GM12878 (cell line): ENCODE measurements around the gene MCF2L2.

Source experiments
- EZH2 ChIP-seq: IDR thresholded peaks from 2 replicates; pipeline ENCODE4 v1.6.1; 2012; ENCODE audit warnings: low read depth, mild to moderate bottlenecking, control low read depth, inconsistent platforms, low read length, borderline replicate concordance; ENCODE audit not compliant: control insufficient read depth
- KDM1A ChIP-seq: fragments of 200-600 bp; sonication (generic); IDR thresholded peaks from 2 replicates; pipeline ENCODE4 v1.6.1; 2016; ENCODE audit warnings: borderline replicate concordance
- RFX5 ChIP-seq: IDR thresholded peaks from 2 replicates; pipeline ENCODE4 v1.6.1; 2011; ENCODE audit warnings: low read depth, low read length, improper control_type of control experiment
- TF ChIP-seq, protein P1 (sequence below), 3 experiments: IDR thresholded peaks in 2 of 3; conservative IDR thresholded peaks in 1 of 3; 2 replicates each; pipeline ENCODE4 v1.5.1; 2011; ENCODE audit warnings: low read depth in 3 of 3, low read length in 3 of 3, mild to moderate bottlenecking in 3 of 3, control low read depth in 2 of 3, moderate library complexity in 2 of 3, inconsistent platforms in 1 of 3, mixed read lengths in 1 of 3; ENCODE audit not compliant: control insufficient read depth in 2 of 3, insufficient read depth in 1 of 3; ENCODE audit errors: extremely low read depth in 1 of 3

GRCh38 chr3:183391460-183391859, 37.0 kb downstream of the MCF2L2 start:
- TF ChIP-seq EZH2 (no peak), RFX5 (no peak), KDM1A (no peak)
- TF ChIP-seq, protein P1, sequence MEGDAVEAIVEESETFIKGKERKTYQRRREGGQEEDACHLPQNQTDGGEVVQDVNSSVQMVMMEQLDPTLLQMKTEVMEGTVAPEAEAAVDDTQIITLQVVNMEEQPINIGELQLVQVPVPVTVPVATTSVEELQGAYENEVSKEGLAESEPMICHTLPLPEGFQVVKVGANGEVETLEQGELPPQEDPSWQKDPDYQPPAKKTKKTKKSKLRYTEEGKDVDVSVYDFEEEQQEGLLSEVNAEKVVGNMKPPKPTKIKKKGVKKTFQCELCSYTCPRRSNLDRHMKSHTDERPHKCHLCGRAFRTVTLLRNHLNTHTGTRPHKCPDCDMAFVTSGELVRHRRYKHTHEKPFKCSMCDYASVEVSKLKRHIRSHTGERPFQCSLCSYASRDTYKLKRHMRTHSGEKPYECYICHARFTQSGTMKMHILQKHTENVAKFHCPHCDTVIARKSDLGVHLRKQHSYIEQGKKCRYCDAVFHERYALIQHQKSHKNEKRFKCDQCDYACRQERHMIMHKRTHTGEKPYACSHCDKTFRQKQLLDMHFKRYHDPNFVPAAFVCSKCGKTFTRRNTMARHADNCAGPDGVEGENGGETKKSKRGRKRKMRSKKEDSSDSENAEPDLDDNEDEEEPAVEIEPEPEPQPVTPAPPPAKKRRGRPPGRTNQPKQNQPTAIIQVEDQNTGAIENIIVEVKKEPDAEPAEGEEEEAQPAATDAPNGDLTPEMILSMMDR (IDR thresholded peaks at IDR 0.05 in 2 of 3, conservative IDR thresholded peaks at IDR 0.05 in 1 of 3; ENCODE audit: control insufficient read depth in 2 of 3, extremely low read depth in 1 of 3, insufficient read depth in 1 of 3, low read depth in 3 of 3, low read length in 3 of 3) = no peak
